GM10847 (cell line): Measurements from ENCODE around the gene DCX.

Experiments
- POLR2A ChIP-seq: IDR thresholded peaks from 2 replicates; pipeline ENCODE4 v1.6.1; 2011; ENCODE audit not compliant: insufficient read length; ENCODE audit errors: extremely low read depth

DCX gene

DNA sequence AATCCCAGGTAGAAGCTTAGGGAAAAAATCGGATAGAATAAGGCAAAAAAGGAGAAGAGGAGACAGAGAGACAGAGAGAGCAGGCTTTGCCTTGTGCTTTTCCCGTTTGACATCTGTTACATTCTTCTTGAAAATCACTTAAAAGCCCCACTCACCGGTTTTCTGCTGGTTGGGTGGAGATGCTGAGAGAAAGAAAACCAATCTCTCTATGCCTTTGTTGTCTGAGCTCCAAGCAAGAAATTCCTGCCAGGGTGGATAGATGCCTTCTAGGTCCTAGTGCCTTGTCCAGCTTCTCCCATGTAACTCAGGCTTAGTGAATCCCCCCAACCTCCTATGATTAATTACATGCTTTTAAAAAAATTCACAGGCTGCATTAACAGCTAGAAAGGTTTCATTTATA is at the start of gene DCX:
DCX (minus strand) TSS at position 210 of the 400 bp plus-strand sequence. CDS start 1,794 bp downstream, outside the sequence.
- TF ChIP-seq POLR2A, result no peak

- no peak for TF ChIP-seq POLR2A
These were observed 48.6 kb upstream of the DCX start for GRCh38 chrX:111460607-111461006.

DNA sequence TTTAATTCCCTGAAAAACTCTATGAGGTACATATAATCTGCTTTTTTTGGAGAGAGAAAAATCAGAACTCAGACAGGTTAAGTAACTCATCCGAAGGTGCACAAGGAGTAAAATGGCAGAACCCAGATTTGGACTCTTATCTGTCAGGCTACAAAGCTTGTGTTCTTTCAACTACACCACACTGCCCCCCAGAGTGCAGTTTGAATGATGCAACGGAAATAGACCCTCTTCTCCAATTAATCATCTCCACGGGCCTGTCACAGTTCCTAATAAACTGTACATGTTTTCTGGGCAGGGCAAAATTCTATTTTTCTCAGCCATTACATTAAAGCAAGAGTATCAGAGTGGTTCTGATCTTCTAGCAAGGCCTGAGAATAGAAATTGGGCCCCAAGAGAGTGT is 35.3 kb upstream of the DCX start:
- TF ChIP-seq POLR2A, result no peak

DNA sequence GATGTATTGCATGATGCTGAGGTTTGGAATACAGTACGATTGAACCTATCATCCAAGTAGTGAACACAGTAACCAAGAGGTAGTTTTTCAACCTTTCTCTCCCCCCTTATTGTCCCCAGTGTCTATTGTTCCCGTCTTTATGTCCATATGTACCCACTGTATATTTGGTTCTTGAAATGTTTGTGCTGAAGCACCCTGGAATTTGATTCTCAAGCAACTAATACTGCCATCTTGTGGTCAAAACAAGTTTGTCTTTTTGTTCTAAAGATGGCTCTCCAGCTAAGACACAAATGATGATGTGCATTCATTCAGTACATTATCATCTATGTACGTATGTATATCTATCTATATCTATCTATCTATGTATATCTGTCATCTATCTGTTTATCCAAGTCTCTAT is 33.5 kb upstream of the DCX start:
- TF ChIP-seq POLR2A, result no peak

GRCh38 chrX:111444881-111445280 is 32.9 kb upstream of the DCX start:
- TF ChIP-seq POLR2A, result no peak

DNA sequence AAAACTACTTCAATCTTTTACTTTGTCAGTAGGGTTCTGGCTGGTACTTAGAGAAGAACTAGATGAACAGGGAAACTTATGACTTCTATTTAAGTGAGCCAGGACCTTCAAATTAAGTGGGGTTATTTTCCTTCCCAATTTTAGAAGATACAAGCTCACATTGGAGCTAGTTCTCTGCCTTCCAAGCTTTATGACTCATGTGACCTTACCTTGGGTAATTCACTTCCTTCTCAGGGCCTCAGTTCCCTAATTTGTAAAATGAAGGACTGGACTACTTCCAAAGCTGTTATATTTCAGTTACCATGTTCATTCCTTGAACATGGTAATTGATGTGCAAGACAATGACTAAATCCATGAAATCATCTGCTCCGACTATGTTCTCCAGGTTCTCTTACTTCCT is 32.0 kb upstream of the DCX start:
- no peak for TF ChIP-seq POLR2A

DNA sequence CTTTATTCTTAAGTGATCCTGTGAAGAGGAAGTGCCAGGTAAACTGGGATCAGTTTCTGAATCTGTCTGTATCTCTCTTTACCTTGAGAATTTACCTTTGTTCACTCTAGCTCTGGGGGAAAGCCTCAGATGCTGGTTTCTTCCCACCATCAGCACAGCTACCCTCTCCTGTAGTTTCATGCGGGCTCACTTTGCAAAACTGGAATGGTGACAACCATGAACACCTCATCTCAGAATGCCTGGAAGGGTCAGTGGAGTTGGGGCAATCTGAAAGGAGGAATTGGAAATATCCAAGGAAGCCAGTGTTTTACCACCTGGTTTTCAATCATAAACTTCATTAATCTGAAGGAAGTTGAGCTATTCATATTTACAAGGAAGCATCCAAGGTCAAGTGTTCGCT is 30.8 kb upstream of the DCX start:
- TF ChIP-seq POLR2A, result no peak

GRCh38 chrX:111435469-111435868 is 23.5 kb upstream of the DCX start:
- TF ChIP-seq POLR2A, result no peak

GRCh38 chrX:111431001-111431400 is 19.0 kb upstream of the DCX start:
- TF ChIP-seq POLR2A, result no peak

DNA sequence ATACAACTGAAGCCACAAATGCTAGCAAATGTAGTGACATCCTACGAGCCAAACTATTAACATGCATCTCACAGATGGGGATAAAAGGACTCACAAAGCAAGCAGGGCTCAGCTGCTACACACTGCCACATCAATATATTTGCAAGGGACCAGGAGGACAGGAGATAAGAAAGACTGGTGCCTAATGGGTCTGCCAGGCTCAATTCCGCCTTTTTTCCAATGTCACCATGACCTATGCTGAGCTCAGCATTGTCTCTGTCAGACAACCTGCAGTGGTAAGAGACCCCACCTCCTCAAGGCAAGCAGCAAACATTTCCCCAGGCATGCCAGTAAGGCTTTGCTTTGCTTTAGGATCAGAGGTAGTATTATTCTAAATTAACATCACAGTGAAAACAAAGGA is 435 bp downstream of the DCX start:
- no peak for TF ChIP-seq POLR2A

- no peak for TF ChIP-seq POLR2A
These were observed 1.4 kb downstream of the DCX start for GRCh38 chrX:111410590-111411078.

DNA sequence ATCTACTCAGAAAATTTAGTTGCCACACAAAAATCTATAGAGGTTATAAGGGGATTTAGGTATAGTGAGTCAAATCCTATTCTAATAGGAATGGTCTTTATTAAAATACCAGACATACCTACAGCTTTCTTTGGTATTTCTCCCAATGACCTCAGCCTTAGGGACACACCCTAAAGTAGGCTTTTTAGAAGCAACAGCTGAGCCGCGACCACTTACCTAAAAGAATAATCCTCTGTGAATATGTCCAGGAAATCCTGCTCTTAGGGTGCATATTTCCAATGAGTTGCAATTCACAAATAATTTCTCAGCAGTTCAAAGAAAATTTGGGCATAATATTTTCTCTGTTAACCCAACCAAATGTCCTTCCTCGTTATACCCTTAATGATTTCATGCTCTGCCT is 2.7 kb downstream of the DCX start:
- TF ChIP-seq POLR2A, result no peak

DNA sequence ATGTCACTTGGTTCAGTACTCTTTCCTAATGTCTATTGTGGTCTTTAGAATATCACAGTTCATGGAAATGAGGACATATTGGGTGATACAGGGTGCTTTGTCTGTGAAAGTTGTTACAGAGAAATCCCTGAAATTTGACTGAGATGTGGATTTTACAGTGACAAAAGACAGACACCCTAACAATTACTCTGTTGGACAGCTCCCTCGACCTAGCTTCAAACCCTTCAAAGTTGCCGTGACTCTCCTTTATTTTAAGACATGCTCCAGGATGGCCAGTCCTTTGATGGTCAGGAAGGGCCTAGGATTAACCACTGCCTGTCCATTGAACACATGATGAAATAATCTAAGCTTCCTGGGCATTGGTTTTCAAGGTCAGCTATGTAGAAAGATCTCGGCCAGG is 4.0 kb downstream of the DCX start:
- no peak for TF ChIP-seq POLR2A

GRCh38 chrX:111402344-111402743 is 9.6 kb downstream of the DCX start:
- TF ChIP-seq POLR2A, result no peak

DNA sequence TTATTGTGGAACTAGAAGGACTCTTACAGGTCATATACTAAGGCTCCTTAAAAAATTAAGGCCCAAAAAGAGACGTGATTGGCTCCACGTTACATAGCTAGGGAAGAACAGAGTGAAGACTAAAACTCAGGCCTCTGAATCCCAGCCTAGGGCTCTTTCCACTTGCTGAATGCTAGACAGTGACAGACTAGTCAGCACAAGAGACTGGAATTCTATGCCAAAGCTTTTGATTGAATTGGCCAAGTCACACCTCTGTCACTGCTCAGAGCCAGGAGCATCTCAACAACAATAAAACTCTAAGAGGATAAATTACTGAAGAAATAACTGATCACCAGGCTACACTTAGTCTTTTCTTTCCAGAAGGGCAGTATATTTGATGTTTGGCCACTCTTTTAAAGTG is 16.8 kb downstream of the DCX start:
- TF ChIP-seq POLR2A, result no peak

- TF ChIP-seq POLR2A, result no peak
These were observed 17.4 kb downstream of the DCX start for GRCh38 chrX:111394569-111394968.

DNA sequence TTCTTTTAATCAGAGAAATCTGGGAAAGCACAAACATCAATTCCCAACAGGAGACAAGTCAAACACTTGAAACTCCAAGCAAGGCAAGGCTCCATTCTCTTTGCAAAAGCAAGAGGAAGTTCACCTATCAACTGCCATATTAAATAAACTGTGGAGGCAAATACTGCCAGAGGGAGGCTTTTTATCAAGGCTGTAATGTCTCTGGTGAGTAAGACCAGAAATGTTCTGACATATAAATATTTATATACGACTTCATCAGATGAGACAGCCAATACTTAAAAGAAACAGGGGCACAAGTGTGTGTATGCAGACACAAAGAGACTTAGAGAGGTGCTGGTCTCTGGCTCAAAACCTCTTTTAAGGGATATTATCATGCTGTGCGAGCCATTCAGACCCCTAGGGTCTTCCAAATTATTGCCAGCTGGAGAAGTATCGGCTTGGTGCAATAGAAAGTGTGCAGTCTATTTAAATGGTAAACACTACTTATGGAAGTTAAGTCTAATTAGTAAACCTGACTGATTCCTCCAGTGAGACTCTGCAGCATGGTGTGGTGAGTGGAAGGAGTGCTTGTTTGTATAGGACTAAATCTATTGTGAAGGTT is 24.4 kb downstream of the DCX start:
- TF ChIP-seq POLR2A, result no peak
